MM.1S (cell line): ENCODE data around the gene ARHGEF19.

Source experiments
- EZH2 ChIP-seq: fragments of 300-600 bp; sonication (generic); optimal IDR thresholded peaks from 2 replicates; pipeline ENCODE3; 2017; ENCODE audit warnings: low read depth, mild to moderate bottlenecking, antibody characterized with exemption, low read length, mixed read lengths
- TF ChIP-seq, protein P1 (sequence below): fragments of 300-600 bp; sonication (generic); IDR thresholded peaks from 2 replicates; pipeline ENCODE4 v1.5.1; 2016; ENCODE audit warnings: antibody characterized with exemption, low read length, mixed read lengths

- no peak for TF ChIP-seq EZH2
- TF ChIP-seq, protein P1, sequence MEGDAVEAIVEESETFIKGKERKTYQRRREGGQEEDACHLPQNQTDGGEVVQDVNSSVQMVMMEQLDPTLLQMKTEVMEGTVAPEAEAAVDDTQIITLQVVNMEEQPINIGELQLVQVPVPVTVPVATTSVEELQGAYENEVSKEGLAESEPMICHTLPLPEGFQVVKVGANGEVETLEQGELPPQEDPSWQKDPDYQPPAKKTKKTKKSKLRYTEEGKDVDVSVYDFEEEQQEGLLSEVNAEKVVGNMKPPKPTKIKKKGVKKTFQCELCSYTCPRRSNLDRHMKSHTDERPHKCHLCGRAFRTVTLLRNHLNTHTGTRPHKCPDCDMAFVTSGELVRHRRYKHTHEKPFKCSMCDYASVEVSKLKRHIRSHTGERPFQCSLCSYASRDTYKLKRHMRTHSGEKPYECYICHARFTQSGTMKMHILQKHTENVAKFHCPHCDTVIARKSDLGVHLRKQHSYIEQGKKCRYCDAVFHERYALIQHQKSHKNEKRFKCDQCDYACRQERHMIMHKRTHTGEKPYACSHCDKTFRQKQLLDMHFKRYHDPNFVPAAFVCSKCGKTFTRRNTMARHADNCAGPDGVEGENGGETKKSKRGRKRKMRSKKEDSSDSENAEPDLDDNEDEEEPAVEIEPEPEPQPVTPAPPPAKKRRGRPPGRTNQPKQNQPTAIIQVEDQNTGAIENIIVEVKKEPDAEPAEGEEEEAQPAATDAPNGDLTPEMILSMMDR, result no peak
These were observed 14.2 kb upstream of the ARHGEF19 start for GRCh38 chr1:16226490-16227179.
